Osteocyte (in vitro differentiated cells): Measurements from ENCODE around the gene ACER3. TPM values are rescaled to one million over a fixed set of nuclear protein-coding genes. Genes with fewer than 3 reads are reported as not detected.

Experiments
- DNase-seq: peaks from one replicate; pipeline ENCODE4 v3.0.0; 2021; ENCODE audit warnings: mixed read lengths; ENCODE audit not compliant: unreplicated experiment; ENCODE audit errors: extremely low spot score
- H3K27ac Mint-ChIP-seq: one replicate; pipeline ENCODE4 v1.8.0; 2021; ENCODE audit warnings: mild to moderate bottlenecking, mixed read lengths; ENCODE audit not compliant: unreplicated experiment
- H3K27me3 Mint-ChIP-seq: one replicate; pipeline ENCODE4 v1.8.0; 2021; ENCODE audit warnings: mixed read lengths; ENCODE audit not compliant: unreplicated experiment
- H3K36me3 Mint-ChIP-seq: one replicate; pipeline ENCODE4 v1.8.0; 2021; ENCODE audit warnings: mixed read lengths; ENCODE audit not compliant: unreplicated experiment
- H3K4me1 Mint-ChIP-seq: one replicate; pipeline ENCODE4 v1.8.0; 2021; ENCODE audit warnings: mixed read lengths; ENCODE audit not compliant: unreplicated experiment
- H3K4me3 Mint-ChIP-seq: one replicate; pipeline ENCODE4 v1.8.0; 2021; ENCODE audit warnings: mild to moderate bottlenecking, moderate library complexity, mixed read lengths; ENCODE audit not compliant: unreplicated experiment
- H3K9me3 Mint-ChIP-seq: one replicate; pipeline ENCODE4 v1.8.0; 2021; ENCODE audit warnings: mixed read lengths; ENCODE audit not compliant: unreplicated experiment
- CTCF ChIP-seq: fragments of 200-600 bp; sonication (generic); IDR thresholded peaks from 2 replicates; pipeline ENCODE4 v1.5.0; 2021; ENCODE audit warnings: antibody characterized with exemption, mild to moderate bottlenecking, moderate library complexity
- total RNA-seq: library from RNA; stranded (reverse); gene quantifications from 2 replicates; pipeline ENCODE4 v1.2.1, GENCODE V29; 2021

The ACER3 gene
- total RNA-seq, 1 donor from 2014 or later = 17.4 TPM

- H3K9me3 Mint-ChIP-seq = no peaks in the 10 kb centered on the region
- H3K4me1 Mint-ChIP-seq = peaks cover 1% of the 10 kb centered on the region
- no peak for DNase-seq
- no peak for TF ChIP-seq CTCF
- H3K4me3 Mint-ChIP-seq = no peak overlapping the region
- no peaks in the 10 kb centered on the region for H3K36me3 Mint-ChIP-seq
- H3K27ac Mint-ChIP-seq = no peak overlapping the region
- H3K27me3 Mint-ChIP-seq = peaks cover 20% of the 10 kb centered on the region
These were observed 191.8 kb downstream of the ACER3 start for GRCh38 chr11:77052518-77052917.

GRCh38 chr11:77053217-77054015 is 192.7 kb downstream of the ACER3 start:
- Mint-ChIP-seq H3K27ac (no peak overlapping the region), H3K27me3 (peaks cover 20% of the 10 kb centered on the region), H3K36me3 (no peaks in the 10 kb centered on the region), H3K4me3 (no peak overlapping the region), H3K4me1 (peaks cover 1% of the 10 kb centered on the region), H3K9me3 (no peaks in the 10 kb centered on the region)
- no peak for TF ChIP-seq CTCF
- DNase-seq = no peak

- no peak for DNase-seq
- H3K4me1 Mint-ChIP-seq = peaks cover 1% of the 10 kb centered on the region
- no peak overlapping the region for H3K4me3 Mint-ChIP-seq
- H3K9me3 Mint-ChIP-seq = no peaks in the 10 kb centered on the region
- H3K27ac Mint-ChIP-seq = no peak overlapping the region
- peaks cover 22% of the 10 kb centered on the region for H3K27me3 Mint-ChIP-seq
- no peaks in the 10 kb centered on the region for H3K36me3 Mint-ChIP-seq
- TF ChIP-seq CTCF = no peak
These were observed 193.4 kb downstream of the ACER3 start for GRCh38 chr11:77054084-77054483.

- Mint-ChIP-seq H3K27ac (no peak overlapping the region), H3K4me1 (peaks cover 1% of the 10 kb centered on the region), H3K9me3 (no peaks in the 10 kb centered on the region), H3K4me3 (no peak overlapping the region), H3K27me3 (peaks cover 29% of the 10 kb centered on the region), H3K36me3 (no peaks in the 10 kb centered on the region)
- no peak for TF ChIP-seq CTCF
- no peak for DNase-seq
These were observed 194.4 kb downstream of the ACER3 start for GRCh38 chr11:77055101-77055561.

- TF ChIP-seq CTCF = no peak
- Mint-ChIP-seq H3K27ac (no peak overlapping the region), H3K27me3 (peaks cover 37% of the 10 kb centered on the region), H3K36me3 (no peaks in the 10 kb centered on the region), H3K9me3 (no peaks in the 10 kb centered on the region), H3K4me3 (no peak overlapping the region), H3K4me1 (peaks cover 1% of the 10 kb centered on the region)
- DNase-seq = no peak
These were observed 195.2 kb downstream of the ACER3 start for GRCh38 chr11:77055913-77056312.
